Measurements from ENCODE around the gene UVRAG.

- TF ChIP-seq CTCF (IDR thresholded peaks at IDR 0.05; ENCODE audit: low read depth, low read length) (no peak), EZH2phosphoT487 (IDR thresholded peaks at IDR 0.05; ENCODE audit: low read depth) (no peak)
Observed at GRCh38 chr11:76004400-76004799, 189.4 kb downstream of the UVRAG start.

All from OCI-LY3 (cell line).